ENCODE data around the gene MYO1B. TPM values are rescaled to one million over a fixed set of nuclear protein-coding genes. Genes with fewer than 3 reads are reported as not detected.

The MYO1B gene
- total and polyA plus RNA-seq, 2 of the 8 experiments (the other 6 are each of a cell fraction or from before 2014, with no cell fraction given) = 15.5 to 61.2 TPM

DNA sequence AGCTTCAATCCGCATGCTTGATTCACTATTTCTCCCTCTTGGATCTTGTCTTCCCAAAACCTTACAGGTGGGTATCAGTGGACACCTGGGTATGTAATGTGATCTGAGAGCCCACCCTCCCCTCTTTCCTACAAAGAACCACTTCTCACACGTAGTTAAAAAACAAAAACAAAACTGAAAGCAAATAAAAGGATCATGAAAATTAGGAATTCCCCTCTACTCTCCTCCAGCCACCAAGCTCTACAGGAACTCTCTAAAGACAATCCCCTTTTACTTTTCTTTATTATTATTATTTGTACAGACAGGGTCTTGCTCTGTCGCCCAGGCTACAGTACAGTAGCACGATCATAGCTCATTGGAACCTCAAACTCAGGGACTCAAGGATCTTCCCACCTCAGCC is 40.8 kb upstream of the MYO1B start (continued):
- TF ChIP-seq, protein P1, sequence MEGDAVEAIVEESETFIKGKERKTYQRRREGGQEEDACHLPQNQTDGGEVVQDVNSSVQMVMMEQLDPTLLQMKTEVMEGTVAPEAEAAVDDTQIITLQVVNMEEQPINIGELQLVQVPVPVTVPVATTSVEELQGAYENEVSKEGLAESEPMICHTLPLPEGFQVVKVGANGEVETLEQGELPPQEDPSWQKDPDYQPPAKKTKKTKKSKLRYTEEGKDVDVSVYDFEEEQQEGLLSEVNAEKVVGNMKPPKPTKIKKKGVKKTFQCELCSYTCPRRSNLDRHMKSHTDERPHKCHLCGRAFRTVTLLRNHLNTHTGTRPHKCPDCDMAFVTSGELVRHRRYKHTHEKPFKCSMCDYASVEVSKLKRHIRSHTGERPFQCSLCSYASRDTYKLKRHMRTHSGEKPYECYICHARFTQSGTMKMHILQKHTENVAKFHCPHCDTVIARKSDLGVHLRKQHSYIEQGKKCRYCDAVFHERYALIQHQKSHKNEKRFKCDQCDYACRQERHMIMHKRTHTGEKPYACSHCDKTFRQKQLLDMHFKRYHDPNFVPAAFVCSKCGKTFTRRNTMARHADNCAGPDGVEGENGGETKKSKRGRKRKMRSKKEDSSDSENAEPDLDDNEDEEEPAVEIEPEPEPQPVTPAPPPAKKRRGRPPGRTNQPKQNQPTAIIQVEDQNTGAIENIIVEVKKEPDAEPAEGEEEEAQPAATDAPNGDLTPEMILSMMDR (IDR thresholded peaks at IDR 0.05; ENCODE audit: control extremely low read depth in 1 of 3, insufficient read depth in 1 of 3, low read depth in 1 of 3, low read length in 3 of 3) = no peak

Measured in H1 (cell line).